HG03108 (cell line): Measurements from ENCODE around the gene LRRC4B.
A peak's percentile ranks its signal among the peaks of the same experiment; 100 is the strongest.
"Not testable (repeated sequence)": the region's sequence is repeated elsewhere in the genome, so short reads cannot be mapped to it uniquely, and the experiment has no call there.

Experiments
- ATAC-seq: cut with Tn5 transposase; IDR thresholded peaks from one replicate; pipeline ENCODE4 v1.9.1; 2021; ENCODE audit warnings: moderate library complexity; ENCODE audit not compliant: unreplicated experiment

LRRC4B gene

DNA sequence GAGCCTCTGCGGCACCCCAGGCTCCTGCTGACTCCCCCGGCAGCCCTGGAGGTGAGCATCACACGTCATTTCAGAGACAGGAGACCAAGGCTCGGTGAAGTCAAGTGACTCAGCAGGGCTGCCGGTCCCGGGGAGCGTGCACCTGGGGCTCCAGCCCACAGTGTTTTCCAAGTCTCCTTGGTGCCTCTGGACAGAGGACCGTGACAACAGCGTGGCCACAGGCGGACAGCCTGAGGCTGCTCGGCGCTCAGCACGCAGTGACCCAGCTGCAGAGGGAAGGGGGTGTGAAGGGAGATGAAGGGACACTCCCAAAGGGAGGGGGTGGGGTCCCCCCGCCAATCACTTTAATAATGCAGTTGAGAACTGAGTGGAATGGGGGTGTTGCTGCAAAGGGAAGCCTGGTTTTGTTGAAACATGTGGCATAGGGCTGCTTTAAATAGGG, 37.0 kb downstream of the LRRC4B start:
- no peak for ATAC-seq

DNA sequence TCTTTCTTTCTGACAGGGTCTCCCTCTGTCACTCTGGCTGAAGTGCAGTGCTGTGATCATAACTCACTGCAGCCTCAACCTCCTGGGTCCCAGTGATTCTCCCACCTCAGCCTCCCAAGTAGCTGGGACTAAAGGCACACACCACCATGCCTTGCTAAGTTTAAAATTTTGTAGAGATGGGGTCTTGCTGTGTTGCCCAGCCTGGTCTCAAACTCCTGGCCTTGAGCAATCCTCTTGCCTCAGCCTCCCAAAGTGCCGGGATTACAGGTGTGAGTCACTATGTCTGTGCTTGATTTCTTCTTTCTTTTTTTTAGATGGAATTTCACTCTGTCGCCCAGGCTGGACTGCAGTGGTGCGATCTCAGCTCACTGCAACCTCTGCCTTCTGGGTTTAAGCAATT, 40.2 kb downstream of the LRRC4B start:
- ATAC-seq = not testable (repeated sequence)

DNA sequence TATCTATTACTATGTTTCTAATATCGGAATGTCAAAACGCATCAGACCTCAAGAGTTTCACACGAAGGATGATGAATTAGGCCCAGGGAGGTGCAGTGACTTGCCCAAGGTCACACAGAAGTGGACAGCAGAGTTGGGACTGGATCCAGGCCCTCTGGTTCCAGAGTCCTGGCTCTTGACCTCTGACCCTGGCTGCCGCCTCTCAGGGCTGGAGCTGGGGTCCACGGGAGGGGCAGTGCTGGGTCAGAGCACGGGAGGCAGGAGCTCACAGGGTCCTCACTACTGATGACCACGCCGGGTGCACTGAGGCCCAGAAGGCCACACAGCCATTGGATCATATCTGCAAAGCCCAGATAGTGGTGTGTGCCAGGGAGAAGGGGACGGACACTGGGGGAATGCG, 45.4 kb downstream of the LRRC4B start:
- no peak for ATAC-seq

DNA sequence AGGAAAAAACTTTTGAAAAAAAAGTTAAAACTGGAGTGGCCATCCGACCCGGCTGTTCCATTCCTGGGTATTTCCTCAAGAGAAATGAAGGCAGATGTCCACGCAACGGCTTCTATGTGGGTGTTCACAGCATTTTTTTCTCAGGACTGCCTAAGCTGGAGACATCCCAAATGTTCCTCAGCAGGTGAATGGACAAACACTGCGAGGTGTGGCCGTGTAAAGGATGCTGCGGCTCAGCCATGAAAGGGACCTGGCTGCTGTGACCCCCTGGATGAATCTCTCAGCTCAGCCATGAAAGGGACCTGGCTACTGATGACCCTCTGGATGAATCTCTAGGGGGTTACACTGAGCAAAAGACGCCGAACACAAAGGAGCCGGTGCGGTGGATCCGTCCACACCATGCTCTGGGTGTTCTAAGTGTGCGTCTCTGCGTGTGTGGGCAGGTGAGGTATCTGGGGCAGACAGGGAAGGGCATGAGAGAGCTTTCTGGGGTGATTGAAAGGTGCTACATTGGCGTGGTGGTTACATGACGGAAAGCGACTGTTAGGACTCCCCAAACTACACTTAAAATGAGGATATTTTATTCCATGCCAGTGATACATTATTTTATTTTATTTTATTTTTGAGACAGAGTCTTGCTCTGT, 47.3 kb downstream of the LRRC4B start:
- ATAC-seq = no peak

DNA sequence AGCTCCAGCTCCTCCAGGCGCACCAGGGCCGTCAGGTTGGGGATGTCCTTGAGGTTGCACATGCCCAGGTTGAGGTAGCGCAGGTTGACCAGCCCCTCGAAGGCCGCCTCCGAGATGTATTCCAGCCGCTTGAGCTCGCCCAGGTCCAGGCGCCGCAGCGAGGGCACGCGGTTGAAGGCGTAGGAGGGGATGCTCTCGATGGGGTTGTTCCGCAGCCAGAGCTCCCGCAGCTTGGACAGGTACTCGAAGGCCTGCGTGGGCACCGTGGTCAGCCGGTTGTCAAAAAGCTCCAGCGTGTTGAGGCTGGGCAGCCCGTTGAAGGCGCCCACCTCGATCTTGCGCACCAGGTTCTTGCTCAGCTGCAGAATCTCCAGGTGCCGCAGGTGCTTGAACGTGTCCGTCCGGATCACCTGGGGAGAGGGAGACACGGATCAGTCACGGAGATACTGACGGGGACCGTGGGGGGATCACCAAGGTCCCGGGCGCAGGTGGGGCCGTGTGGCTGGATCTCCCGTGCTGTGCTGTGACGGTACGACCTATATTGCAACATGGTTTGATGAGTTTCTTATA, 49.1 kb downstream of the LRRC4B start:
- no peak for ATAC-seq

DNA sequence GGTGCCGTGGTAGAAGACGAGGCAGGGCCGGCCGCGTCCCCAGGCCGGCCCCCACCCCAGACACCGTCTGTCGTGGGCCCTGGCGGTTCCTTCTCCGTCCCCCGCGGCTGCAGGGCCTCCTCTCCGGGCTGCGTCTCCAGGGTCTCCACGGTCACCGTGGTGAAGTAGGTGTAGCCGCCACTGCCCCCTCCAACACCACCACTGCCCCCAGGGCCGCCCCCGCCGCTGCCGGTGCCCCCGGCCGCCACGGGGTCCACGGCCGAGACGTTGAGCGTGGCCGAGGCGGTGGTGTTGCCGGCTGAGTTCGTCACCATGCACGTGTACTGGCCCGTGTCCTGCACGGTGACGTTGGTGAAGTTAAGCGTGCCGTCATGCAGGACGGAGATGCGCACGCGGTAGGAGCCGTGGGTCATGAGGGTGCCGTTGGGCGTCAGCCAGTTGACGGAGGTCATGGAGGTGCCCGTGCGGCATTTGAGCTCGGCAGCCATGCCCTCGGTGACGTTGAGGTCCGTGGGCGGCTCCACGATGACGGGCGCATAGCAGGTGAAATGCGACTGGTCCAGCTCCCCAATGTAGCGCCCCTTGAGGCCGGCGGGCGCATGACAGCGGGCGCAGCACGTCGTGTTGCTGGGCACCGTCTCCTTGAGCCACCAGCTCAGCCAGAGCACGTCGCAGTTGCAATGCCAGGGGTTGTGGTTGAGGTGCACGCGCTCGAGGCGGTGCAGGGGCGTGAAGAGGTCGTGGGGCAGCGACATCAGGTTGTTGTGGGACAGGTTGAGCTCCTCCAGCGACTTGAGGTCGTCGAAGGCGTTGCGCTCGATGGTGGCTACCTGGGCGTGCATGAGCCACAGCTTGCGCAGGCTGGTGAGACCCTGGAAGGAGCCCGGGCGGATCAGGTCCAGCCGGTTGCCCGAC, 49.9 kb downstream of the LRRC4B start:
- ATAC-seq = no peak

DNA sequence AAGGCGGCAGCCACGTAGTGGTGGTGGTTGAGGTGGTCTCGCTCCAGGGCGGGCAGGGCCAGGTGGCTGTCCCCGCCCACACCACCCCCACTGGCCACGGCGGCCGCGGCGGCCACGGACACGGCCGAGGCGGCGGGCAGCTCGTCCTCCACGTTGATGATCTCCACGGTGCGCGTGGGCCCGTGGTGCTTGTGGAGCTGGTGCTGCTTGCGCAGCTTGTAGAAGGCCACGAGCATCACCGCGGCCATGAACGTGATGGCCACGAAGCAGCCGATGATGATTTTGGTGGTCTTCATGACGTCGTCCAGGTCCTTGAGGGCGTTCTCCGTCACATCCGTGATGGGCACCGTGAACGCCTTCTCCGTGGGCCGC, 50.5 kb downstream of the LRRC4B start:
- no peak for ATAC-seq

DNA sequence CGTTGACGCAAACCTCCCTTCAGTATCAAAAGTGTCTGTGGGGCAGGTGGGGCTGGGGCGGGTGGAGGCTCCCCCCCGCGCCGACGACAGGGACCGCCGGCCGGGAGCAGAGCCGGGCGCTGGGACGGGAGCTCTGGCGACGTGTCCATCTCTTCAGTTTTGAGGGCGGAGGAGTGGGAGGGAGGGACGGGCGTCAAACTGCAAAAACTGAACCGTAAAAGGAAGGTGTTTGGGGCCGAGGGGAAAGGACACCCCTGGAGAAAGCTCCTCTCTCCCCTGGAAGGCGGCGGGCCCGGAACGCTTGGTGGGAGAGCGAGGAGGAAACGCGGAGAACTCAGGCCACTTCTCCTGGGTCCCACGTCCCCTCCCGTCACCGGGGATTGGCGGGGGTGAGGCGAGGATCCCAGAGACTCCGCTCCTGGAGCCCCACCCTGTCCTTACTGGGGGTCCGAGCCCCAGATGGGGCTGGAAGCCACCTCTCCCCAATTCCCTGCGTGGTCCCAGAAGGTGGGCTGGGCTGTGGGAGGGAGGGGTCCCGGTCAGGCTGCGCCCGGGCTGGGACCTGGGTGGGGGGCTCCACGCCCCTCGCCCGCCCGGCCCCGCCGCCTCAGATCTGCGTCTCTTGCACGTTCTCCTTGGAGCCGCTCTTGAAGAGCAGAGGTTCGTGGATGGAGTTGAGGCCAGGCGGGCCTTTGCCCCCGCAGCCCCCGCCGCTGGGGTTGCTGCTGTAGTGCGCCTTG, 51.1 kb downstream of the LRRC4B start:
- ATAC-seq = no peak

DNA sequence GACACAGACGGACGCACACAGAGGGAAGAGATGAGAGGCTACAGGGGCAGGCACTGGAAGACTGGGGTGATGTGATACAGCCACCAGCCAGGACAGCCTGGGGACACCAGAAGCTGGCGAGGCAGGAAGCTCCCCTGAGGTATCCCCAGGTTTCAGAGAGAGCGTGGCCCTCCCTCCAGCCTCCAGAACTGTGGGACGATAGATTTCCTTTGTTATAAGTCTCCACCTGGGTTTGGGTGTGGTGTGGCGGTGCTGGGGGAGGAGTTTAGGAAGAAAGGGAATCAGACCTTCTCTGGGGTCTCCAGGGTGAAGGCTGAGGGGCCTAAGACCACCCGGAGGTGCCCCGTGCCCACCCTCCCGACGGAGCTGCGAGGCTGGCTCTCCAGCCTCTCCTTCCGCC, 51.8 kb downstream of the LRRC4B start:
- ATAC-seq = no peak

DNA sequence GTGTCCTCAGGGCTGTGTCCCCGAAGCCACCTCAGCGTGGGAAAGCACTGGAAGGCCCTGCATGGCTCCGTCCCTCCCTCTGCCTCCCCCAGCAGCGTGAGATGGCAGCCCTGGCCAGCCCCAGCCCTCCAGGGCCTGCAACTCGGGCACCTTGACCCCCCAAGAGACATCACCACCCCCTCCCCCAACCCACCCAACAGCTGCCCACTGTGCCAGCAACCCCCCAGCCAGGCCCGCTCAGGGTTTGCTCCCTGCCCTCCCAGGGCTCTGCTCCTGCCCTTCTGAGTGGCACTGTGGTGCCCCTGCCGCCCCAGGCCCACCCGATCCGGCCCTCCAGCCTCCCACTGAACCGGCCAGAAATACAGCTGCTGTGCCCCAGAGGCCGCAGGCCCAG, 53.1 kb downstream of the LRRC4B start:
- no peak for ATAC-seq

DNA sequence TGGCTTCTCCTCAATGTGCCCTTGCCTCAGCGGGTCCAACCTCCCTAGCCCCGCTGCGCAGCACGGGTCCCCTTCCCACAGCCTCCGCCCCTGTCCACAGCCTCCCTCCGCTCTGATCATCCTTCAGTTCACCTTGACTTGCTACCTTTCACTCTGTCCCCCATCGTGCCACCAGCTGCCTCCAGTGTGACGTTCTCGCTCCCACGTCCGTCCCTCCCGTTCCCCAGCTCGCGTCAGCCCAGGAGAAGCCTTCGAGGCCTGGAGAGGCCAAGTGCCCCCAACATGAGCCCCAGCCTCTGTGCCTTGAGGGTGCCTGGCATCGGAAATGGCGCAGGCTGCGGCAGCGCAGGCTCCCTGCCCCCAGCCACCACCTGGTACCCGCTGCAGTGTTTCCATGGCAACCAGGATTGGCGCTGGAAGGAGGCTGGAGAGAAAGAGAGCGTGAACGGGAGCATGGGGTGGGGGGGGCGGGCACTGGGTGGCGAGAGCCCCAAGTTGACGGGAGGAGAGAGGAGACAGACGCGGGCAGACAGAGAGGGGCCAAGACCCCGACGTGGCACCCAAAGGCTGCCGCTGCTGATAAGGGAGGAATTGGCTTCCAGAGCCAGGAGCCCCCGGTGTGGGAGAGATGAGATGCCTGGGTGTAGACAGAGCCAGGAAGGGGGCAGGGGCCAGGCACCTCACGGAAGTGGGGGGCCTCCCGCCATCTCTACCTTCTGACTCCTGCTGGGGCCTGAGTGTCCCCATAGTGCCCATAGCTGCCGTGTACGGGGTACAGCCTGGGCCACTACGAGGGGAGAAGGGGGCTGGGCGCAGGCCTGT, 53.7 kb downstream of the LRRC4B start:
- ATAC-seq = no peak

DNA sequence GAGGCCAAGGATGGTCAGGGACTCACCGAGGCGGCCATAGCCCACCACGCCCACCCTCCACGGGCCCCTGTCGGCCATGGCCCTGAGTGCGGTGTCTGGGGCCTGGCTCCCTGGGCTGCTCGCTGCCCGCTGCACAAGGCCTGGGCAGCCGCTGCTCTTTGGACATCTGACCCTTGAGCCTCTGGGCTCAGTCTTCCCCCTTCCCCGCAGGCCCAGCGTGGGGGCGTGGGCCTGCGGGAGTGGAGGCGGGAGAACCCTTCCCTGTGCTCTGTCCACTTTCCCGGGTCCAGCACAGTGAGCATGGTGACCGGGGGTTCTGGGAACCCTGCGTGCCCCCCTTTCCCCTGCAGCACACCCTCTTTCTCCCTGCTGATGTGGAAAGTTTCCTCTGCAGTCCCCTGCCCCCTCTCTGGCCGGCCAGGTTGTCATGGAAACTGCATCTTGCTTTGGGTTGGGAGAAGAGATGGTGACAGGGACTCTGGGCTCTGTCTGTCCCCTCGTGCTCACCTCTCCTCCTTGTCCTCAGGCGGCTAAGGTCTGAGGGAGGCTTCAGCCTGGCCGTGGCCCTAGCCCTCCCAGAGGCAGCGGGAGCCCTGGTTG, 54.4 kb downstream of the LRRC4B start, which contains the start of gene ASPDH:
Gene ASPDH, minus strand, starts transcription at position 168 of the 600 bp plus-strand sequence. Its CDS starts 90 bp downstream, at position 78.
- ATAC-seq = no peak

DNA sequence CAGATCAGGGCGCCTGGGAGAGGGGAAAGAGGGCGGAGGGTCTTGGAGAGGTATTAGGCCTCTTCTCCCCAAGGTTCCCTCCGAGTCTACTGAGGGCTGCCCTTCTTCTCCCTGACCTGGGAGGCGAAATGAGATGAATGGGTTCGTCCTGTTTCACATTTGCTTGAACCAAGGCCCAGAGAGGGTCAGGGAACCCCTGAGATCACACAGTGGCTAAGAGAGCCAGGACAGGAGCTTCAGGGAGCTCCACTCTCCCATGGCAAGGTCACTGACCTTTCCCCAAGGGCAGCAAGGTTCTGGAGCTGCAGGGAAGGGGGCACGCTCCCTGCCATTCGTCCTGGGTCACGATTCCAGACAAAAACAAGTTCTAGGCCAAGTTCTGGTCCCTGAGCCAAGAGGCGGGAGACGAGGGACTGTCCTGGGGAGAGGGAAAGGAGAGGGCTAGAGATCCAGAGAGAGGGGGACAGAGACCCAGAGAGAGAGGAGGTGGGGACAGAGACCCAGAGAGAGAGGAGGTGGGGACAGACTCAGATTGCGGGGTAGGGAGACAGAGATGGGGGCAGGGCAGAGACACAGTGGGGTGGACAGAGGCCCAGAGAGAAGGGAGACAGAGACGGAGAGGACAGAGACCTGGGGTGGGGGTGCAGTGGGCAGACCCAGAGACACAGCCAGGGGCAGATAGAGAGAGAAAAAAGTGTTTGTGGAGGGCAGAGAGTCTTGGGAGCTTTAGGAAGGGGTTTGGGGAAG, 55.1 kb downstream of the LRRC4B start:
- ATAC-seq = no peak

DNA sequence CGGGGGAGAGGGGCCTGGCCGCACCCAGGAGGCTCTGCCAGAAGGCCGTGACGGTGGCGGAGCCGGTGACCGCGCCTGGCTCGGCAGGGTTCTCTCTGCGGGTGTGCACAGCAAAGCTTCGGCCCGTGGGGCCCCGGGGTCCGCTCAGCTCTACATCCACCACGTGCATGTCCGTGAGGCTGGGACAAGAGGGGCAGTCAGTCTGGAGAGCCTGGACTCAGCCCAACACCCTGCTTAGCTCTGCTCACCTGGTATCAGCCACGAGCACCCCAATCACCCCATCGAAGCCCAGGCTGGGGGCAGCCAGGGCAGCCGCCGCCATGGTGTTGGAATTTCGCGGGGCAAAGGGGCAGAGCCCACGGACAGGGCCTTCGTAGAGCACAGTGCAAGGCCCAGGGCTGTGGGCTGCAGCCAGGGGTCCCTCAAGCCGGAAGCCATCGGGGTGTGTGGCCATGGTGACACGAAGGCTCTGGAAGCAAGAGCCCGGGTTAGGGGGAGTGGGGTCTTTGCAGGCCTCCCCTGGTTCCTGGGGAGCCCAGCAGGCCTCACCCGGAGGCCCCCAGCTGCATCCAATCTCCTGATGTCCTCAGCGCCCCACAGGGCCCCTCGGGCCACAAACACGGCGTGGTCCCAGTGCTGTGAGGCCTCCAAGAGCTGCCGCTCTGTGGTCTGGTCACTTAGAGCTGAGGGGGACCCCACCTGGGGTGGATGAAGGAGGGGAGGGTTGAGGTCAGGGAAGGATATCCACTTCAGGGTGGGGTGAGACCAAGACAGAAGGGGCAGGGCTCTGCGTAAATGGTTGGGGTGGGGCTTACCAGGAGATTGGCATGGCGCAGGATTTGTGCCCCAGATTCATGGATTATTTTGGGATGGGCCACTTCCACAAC, 55.9 kb downstream of the LRRC4B start:
- no peak for ATAC-seq

DNA sequence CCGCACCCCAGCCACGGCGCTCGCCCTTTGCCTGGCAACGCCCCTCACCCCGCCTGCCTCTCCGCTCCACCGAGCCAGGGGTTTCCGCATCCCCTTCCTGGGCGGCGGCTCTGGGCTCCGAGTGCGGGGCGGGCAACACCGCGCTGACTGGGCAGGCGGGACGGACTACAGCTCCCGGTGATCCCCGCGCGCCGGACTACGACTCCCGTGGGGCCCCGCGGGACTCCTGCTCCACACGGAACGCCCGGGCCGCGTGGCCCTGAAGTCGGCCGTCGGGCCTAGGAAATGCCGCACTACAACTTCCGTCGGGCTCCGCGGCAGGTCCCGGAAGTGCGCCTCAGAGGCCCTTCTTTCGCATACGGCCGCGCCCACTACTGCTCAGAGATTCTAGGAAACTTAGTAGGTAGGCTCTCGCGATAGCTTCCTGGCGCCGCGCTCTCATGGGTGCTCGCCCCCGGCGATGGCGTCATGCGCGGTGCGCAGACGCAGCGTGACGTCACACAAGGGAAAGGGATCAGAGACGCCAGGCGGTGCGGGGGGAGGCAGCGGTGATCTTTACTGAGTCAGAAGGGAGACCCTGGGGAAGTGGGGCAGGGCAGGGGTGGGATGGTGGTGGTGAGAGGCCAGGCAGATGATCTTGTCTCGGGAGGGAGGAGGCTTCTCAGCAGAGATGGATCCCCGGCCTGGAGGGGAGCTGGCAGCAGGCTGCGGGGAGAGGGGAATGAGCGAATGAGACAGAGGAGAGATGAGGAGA, 57.0 kb downstream of the LRRC4B start, which contains the start of gene JOSD2:
Gene JOSD2, minus strand, starts transcription at position 123 of the 754 bp plus-strand sequence. CDS start 760 bp downstream, outside the sequence.
- peak; percentile 85 for ATAC-seq

DNA sequence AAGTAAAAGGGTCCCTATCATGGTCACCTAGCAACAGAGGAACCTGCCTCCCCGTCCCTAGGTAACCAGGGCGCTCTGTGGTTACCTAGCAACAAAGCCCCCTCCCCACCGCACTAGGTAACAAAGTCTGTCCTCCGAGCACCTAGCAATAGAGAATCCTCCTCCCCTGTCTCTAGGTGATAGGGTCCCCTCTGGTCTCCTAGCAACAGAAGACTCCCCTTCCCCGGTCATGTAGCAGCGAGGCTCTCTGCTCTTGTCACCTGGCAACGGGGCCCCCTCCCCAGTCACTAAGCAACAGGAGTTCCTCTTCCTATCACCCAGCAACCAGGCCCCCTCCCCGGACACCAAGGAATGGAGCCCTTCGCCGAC, 57.6 kb downstream of the LRRC4B start:
- ATAC-seq = no peak

DNA sequence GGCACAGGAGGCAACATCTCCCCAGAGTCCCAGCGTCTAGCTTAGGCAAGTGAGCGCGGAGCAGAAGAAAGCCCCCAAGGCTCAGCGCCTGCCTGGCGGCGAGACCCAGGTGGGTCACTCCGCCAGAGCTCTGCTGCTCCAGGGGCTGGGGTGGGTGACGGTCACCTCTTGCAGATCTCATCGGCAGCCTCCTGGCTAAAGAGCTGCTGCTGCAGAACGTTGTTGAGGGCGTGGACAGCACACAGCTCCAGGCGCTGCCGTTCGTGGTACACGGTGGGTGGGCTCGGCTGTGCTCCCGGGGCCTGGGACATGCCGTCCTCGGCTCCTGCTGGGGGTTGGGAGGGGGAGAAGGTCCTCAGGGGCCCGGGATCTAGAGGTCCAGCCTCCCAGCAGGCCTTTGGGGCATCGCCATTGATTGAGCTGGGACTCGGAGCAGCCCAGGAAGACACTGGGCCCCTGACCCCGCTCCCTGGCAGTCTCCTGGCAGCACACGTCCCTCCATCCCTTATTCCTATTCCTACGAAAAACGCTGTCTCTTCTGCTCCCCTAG, 58.0 kb downstream of the LRRC4B start:
- no peak for ATAC-seq
